ENCODE results near the gene EIF2S3B.
"Not testable (repeated sequence)": the region's sequence is repeated elsewhere in the genome, so short reads cannot be mapped to it uniquely, and the experiment has no call there.

EIF2S3B gene

GRCh38 chr12:10505620-10506019 lies at the start of gene EIF2S3B:
TSS of gene EIF2S3B (plus strand) at chr12:10505890. CDS start at chr12:10505903, 13 bp downstream.
- TF ChIP-seq CTCF (conservative IDR thresholded peaks at IDR 0.05; ENCODE audit: low read depth) = no peak
- DNase-seq (ENCODE audit: low spot score) = no peak
- CTCF ChIA-PET = interaction anchor here (0.8 kb wide), 1 partner anchor 155 kb away, joined by 4 read pairs; no protein-coding TSS in a partner anchor
- no peak within 1 kb of the TSS for H3K27ac ChIP-seq
- POLR2A ChIA-PET (ENCODE audit: low non-redundant PET) = no interaction called here

GRCh38 chr12:10456856-10457255 lies 48.8 kb upstream of the EIF2S3B start:
- ChIA-PET CTCF (no interaction called here), POLR2A (ENCODE audit: low non-redundant PET) (no interaction called here)
- H3K27ac ChIP-seq = no peak overlapping the region
- no peak for DNase-seq (ENCODE audit: low spot score)
- TF ChIP-seq CTCF (conservative IDR thresholded peaks at IDR 0.05; ENCODE audit: low read depth) = no peak

- ChIA-PET POLR2A (ENCODE audit: low non-redundant PET) (no interaction called here), CTCF (no interaction called here)
- no peak overlapping the region for H3K27ac ChIP-seq
- DNase-seq (ENCODE audit: low spot score) = no peak
- no peak for TF ChIP-seq CTCF (conservative IDR thresholded peaks at IDR 0.05; ENCODE audit: low read depth)
These were observed 47.9 kb upstream of the EIF2S3B start for GRCh38 chr12:10457760-10458159.

- no peak for DNase-seq (ENCODE audit: low spot score)
- H3K27ac ChIP-seq = no peak overlapping the region
- CTCF ChIA-PET = no interaction called here
- POLR2A ChIA-PET (ENCODE audit: low non-redundant PET) = no interaction called here
- no peak for TF ChIP-seq CTCF (conservative IDR thresholded peaks at IDR 0.05; ENCODE audit: low read depth)
These were observed 39.4 kb upstream of the EIF2S3B start for GRCh38 chr12:10466311-10466710.

GRCh38 chr12:10469701-10470100 lies 36.0 kb upstream of the EIF2S3B start:
- ChIA-PET CTCF (no interaction called here), POLR2A (ENCODE audit: low non-redundant PET) (no interaction called here)
- H3K27ac ChIP-seq = no peak overlapping the region
- no peak for DNase-seq (ENCODE audit: low spot score)
- TF ChIP-seq CTCF (conservative IDR thresholded peaks at IDR 0.05; ENCODE audit: low read depth) = no peak

GRCh38 chr12:10472808-10473207 lies 32.9 kb upstream of the EIF2S3B start:
- CTCF ChIA-PET; POLR2A ChIA-PET (ENCODE audit: low non-redundant PET); DNase-seq (ENCODE audit: low spot score); H3K27ac ChIP-seq: not testable (repeated sequence)

- CTCF ChIA-PET; POLR2A ChIA-PET (ENCODE audit: low non-redundant PET); DNase-seq (ENCODE audit: low spot score): not testable (repeated sequence)
These were observed 23.8 kb upstream of the EIF2S3B start for GRCh38 chr12:10481901-10482300.

GRCh38 chr12:10487328-10487727 lies 18.4 kb upstream of the EIF2S3B start:
- POLR2A ChIA-PET (ENCODE audit: low non-redundant PET); CTCF ChIA-PET: not testable (repeated sequence)

More at GRCh38 chr12:10481901-10482300, 23.8 kb upstream of the EIF2S3B start:
- not testable (repeated sequence) for H3K27ac ChIP-seq

More at GRCh38 chr12:10487328-10487727, 18.4 kb upstream of the EIF2S3B start:
- DNase-seq (ENCODE audit: low spot score); H3K27ac ChIP-seq: not testable (repeated sequence)

Measured in RWPE1 (cell line).